Activated effector memory CD4-positive, alpha-beta T cell treated with anti-CD3 and anti-CD28 coated beads, Interleukin-2, amount 50 U/mL, for 16 hours (primary cell): Measurements from ENCODE around the gene IDH3B.
"Not testable (repeated sequence)": the region's sequence is repeated elsewhere in the genome, so short reads cannot be mapped to it uniquely, and the experiment has no call there.

Experiments used
- DNase-seq: peaks from one replicate; pipeline ENCODE4 v3.0.0-alpha.2; 2020

The IDH3B gene

DNA sequence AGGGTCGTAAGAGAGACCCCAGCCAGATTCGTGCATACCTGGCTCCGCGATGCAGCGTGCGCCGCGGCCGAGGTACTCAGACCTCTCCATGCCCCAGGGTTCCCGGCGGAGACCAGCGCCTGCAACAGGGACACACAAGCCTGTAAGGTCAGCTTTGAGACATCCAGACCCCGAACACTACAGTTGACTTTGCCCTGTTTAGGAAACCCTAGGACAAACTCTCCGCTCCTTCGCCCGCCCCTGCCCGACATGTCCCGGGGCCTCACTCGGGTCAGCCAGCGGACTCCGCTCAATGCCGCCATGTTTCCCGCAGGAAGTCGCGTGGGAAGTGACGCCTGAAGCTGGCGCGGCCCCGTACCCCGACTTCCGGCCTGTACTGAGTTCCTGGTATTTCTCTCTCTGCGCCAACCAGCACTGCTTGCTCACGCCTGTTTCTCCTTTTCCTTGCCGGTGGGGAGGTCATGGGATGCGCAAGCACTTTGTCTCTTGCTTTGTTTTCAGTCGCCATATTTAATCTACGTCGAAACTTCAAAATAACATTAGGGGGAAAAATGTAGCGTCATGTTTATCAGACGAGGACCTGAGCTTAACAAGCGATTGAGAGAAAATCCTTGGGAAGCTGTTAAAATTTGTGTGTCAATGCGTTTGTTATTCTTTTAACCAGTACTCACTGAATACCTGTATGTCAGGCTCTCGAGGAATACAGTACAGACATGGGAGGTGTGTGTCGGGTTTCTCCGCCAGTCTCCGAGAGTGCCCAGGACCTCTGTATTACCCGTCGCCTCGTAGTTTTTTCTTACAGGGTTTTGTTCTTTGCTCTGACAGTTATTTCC is at the start of gene IDH3B:
TSS of gene IDH3B (minus strand) at position 330 of the 833 bp plus-strand sequence. CDS start at position 302, 28 bp downstream.
- DNase-seq = peak; percentile 98

DNA sequence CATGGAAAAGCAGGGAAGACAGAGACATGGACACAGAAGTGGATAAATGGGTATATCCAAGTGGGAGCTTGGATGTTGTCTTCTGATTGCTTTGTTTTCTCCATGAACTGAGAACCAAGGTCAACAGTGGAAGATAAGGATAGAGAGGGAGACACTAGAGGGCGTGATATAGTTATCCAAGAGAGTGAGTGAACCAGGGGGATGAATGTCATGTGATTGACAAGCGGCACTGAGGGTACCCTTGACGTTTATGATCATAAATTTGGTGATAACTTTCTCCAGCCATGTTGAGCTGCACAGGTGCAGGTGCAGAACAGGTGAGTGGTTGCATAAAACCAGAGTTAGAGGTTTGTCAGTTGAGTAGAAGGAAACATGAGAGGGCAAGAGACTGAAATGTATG is 49.3 kb upstream of the IDH3B start:
- no peak for DNase-seq

DNA sequence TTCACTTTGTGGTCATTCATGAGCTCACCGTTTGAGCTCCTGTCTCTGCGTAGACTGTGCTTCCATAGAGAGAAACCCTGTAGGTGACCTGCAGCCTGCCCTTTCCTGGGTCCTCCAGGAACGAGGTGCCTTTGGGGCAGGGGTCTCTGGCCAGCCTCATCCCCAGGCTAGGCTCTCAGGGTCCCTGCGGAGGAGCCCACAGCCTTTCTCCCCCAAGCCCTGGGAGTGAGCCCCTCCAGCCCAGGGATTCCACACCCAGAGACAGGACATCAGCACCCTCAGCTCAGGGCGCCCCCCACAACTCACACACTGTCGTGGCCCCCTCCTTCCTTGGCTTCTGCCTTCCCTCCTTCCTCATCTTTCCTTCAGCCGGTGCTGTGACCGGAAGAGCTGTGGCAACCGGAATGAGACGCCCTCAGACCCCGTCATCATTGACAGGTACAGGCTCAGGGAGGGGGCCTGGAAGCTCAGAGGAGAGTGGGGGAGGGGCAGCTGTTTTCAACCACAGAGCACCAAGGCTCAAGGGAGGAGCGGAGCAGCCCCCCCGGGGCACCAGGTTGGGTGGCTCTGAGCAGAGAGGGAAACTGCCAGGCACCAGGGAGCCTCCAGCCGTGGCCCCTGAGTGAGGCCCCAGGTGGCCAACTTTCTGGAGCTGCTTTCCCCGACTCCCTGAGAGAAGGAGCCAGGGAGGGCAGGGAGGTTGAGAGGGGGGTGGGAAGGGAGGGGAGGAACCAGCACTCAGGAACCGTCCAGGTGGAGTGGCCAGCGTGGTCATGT is 45.4 kb upstream of the IDH3B start:
- peak; percentile 42 for DNase-seq

DNA sequence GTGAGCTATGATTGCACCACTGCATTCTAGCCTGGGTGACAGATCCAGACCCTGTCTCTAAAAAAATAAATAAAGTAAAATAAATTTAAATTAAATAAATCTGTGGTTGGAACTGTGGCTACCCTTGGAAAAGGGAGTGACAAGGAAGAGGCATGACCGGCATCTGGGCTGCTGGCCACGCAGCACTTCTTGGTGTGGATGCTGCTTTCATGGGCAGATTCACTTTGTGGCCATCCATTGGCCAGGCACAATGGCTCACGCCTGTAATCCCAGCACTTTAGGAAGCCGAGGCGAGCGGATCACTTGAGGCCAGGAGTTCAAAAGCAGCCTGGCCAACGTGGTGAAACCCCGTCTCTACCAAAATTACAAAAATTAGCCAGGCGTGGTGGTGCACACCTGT is 44.6 kb upstream of the IDH3B start:
- DNase-seq = peak; percentile 12

DNA sequence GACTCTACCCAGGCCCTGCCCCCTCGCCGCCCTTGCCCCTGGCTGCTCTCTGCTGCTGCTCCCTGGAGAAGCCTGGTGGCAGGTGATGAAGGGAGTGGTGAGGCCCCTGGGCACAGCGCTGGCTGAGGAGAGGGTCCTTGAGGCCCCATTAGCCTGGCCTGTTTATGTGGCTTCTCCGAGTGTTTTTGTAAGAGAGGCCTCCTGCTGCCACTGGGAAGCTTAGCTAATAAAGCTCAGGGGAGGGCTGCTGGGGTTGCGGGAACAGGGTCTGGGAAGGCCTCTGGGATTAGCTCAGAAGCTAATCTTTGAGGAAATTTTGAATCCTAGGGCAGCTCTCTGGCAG is 44.0 kb upstream of the IDH3B start:
- peak; percentile 46 for DNase-seq

DNA sequence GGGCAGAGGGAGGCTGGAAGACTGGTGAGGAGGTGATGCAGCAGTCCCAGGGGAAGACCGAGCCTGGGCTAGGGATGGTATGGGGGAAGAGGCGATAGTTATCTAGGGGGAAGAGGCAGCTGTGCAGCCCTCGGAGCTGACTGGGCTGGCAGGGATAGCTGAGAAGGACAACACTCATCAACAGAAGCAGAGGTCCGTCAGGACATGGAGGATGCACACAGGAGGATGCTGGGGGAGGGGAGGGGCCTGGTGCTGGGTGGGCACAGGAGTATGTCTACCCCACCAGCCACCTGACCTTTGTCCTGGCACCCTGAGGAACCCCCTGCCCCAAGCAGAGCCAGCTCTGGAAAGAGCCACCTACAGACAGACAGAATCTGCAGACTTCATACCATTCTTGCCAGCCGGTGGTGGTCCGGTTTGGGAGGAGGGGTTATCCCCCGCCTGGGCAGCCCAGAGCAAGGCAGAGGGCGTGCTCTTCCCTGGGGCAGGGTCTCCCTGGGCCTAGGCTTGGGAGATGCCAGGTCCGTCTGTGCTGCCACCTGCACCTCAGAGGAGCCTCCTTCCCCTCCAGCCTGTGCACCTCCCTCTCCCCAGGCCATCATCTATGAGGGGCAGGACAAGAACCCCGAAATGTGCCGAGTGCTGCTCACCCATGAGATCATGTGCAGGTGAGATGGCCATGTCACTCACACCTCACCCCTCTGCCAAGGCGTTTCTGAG is 43.5 kb upstream of the IDH3B start:
- DNase-seq = peak; percentile 58

DNA sequence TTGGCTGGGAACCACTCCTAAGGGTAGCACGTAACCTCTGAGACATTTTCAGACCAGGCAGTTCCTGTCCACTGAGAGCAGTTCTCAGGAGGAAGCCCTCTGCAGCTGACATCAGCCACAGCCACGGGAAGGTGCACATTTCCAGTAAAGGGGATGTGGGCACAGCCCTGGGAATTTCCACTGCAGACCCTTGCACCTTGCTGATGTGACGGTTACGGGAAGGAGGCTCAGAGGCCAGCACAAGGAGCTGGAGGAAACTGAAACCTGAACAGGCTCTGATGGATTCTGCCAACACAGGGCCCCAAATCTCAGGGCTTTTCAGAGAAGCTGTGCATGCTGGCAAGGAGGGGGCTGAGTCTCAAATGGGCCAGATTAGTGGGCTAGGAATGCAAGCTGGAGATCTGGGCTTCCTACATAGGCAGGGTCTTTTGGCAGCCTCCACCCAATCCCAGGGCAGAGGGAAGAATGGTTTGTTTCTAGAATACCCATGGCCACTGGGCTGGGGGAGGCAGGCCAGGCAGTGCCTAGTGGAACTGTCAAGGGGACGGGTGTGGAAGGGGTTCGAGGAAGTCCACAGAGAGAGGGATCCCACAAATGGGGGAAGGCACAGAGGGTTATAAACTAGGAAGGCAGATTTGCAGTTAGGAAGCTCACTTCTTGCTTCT is 42.8 kb upstream of the IDH3B start:
- DNase-seq = peak; percentile 49

DNA sequence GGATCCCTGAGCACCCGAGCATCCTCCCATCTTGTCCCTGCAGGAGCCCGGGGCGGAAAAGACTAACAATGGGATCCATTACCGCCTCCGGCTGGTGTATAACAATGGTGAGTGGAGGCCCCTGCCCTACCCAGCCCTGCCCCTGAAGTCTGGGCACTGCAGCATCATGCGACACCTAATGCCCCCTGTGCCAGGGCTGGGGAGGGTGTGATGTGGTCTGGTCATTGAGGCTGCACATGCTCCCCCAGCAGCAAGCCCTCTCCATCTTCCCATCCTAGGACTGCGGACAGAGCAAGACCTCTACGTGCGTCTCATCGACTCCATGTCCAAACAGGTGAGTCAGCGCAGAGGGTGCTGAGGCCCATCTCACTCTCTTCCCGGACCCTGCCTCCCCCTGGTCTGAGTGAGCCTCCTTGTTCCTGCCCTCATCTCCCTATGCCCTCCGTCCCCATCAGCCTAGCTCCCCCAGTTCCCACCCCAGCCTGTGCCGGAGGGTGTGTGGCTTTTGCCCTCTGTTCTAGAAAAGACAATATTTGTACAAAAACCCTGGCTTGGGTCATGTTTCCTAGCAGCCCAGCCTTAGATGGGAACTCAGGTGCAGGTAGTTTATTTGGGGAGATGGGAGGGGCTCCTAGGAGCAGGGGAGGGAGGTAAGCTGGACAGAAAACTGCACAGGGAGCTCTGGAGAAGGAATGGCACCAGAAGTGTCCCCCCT is 42.1 kb upstream of the IDH3B start:
- peak; percentile 60 for DNase-seq

DNA sequence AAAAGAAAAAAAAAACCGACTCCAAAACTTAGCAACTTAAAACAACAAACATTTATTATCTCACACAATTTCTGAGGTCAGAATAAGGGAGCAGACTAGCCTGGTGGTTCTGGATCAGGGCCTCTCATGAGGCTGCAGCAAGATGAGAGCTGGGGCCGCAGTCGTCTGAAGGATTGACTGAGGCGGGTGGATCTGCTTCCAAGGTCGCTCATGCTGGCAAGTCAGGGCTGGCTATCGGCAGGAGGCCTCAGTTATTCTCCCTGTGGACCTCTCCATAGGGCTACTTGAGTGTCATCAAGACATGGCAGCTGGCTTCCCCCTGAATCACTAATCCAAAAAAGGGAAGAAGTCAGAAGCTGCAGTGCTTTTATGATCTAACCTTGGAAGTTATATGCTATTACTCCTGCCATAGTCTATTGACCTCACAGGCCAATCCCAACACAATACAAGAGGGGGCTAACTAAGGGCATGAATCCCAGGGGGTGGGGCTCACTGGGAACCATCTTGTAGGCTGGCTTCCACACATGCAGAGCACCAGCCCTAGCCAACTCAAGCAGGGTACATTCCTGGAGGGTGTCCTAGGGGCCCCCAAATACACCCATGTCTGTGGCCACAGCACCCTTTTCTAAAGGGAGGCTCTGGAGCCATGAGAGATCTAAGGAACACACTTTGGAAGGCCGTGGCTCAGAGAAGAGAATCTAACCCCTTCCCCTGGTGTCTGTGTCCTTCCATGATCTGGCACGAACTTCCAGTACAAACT is 39.9 kb upstream of the IDH3B start:
- DNase-seq = no peak

DNA sequence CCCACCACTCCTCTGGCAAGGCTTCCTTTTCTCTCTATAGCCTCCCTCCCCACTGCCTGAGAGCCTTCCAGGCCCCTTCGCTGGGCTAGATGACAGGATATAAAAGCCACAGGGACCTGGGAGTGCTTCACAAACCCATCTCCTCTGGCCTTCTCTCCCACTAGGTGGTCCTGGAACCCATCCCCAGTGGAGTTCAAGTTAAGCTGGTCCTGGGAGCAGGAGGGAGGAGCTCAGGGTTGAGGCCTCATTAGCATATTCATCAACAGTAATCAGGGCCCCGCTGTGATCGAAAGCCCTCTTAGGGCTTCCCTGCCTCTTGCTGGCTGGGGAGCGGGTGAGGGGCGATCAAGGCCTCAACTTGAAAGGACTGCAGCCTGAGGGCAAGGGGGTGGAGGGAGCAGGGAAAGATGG is 37.7 kb upstream of the IDH3B start:
- DNase-seq = no peak

DNA sequence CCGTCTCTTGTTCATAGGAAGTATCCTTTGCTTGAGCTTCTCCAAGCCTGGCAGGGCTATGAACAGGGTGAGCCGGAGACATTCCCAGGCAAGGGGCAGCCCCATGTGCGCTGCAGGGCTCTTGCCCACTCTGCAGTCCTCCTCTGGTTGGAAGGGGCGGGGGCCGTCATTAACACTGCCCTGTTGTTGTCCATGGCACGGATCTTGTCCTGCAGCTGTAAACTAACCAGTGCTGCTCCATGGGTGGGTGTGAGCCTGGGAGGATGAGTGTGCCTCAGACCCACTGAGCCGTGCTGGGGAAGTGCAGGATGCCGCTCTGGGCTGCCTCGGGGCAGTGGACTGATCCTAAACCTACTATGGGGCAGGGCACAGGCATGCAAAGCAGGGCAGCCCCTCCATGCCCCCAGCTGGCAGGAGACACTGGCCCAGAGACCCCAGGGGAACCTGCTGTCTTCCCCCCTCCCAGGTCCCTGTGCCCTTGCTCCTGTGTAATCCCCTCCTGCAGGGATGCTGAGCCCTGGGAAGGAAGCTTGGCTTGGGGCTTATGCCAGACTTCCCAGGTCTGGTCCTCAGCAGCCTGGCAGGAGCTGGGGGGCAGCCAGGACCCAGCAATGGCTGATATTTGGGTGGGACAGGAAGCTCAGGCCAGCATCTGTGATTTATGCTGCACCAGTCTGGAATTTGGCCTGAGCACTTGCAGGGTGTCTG is 37.1 kb upstream of the IDH3B start:
- no peak for DNase-seq

DNA sequence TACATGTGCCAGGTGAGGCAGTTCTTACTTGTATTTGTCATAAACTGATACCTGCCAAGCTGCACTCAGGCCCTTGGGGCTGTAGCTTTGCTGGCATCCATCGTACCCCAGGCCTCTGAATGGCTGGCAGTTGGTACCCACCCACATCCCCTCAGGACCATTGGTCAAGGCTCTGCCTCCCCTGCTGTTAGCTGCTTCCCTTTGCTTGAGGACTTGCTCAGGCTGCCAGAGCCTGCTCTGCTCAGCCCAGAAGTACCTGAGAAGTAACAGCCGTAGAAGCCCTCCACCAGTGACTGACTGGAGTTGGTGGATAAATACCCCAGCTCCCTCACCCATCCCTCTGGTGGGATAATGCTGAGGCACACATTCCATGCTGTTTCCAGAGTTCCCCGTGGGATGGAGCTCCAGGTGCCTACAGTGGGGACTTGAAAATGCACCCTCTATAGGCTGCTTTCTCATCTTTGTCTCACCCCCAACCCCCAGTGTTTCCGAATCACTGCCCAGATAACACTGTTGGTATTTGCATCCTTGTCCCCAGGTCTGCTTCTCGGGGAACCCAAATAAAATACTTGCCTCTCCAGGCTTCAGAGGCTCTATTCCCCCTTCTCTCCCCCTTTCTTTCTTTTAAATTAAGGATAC is 35.9 kb upstream of the IDH3B start:
- no peak for DNase-seq

DNA sequence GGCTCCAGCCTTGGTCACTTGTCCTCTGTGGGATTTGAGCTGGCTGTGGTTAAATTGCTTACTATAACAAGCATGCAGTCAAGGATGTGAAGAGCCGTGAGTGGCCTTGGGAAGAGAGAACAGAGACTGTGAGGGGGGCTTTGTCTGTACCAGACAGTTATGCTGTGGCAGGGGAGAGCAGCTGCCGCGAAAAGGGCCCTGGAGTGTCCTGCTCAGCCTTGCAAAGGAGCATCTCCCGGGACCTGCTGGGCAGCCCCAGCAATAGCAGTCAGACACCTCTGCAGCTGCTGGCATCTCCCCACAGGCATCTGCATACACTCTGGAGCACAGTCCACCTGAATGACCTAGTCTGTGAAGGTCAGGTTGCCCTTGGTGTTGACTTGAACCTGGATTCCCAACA is 34.9 kb upstream of the IDH3B start:
- no peak for DNase-seq

DNA sequence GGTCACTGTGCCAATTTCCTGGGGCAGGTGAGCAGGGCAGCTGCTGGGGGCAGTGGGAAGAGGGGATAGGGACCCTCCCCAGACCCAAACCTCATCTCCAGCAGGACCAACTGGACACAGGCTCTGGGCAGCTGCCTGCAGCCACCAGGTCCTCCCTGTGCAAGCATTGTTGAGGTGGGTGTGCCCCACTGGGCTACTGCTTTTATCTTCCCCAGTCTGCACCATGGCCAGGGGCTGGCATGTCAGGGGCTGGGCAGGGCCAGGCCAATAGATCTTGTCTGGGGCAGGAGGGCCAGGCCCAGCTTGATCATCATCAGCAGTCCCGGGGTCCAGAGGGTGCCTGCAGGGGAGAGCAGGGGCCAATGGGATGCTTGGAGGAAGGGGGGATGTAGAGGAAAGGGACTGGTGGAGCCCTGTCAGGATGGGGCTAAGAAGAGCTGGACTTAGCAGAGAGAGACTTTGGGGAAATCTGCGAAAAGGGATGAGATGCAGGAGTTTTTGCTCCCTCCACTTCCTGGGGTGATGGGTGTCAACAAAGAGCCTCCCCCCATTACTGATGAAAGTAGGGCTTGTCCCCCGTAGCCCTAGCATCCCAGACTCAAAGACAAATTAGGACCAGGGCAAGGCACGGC is 34.3 kb upstream of the IDH3B start:
- DNase-seq = no peak

DNA sequence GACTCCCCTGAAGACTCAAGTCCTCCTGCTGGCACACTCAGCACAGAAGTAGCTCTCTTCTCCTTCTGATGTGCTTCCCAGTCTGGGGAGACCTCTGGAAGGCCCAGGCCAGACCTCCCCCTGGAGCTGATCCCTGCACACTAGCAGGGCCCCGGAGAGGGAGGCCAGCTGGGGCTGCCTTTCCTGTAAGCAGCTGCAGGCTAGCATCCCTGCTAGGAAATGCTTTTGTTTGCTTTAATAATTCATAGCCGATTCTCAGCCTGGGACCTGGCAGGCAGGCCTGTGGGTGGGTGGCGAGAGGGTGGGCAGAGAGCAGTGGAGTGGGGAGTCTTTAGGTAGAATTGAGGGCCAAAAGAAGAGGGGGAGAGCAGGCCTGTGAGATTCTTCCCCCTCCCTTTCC is 33.8 kb upstream of the IDH3B start:
- DNase-seq = no peak

DNA sequence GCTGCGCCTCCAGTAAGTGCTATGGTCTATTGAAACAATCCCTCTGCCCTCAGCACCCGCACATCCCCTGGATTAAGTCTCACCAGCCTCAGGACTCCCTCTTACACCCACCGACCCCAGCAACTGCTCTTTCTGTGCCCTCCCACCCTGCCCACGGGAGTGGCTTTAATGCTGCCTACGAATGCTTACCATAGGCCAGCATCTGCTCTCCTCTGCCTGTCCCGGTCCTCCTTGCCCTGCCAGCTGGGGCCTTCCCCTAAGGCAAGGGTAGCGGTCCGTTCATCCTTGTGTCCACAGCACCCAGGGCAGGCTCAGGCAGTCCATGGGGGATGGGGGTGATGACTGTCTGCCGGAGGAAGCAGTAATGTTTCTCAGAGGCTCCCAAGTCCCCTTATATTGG is 32.6 kb upstream of the IDH3B start:
- no peak for DNase-seq

DNA sequence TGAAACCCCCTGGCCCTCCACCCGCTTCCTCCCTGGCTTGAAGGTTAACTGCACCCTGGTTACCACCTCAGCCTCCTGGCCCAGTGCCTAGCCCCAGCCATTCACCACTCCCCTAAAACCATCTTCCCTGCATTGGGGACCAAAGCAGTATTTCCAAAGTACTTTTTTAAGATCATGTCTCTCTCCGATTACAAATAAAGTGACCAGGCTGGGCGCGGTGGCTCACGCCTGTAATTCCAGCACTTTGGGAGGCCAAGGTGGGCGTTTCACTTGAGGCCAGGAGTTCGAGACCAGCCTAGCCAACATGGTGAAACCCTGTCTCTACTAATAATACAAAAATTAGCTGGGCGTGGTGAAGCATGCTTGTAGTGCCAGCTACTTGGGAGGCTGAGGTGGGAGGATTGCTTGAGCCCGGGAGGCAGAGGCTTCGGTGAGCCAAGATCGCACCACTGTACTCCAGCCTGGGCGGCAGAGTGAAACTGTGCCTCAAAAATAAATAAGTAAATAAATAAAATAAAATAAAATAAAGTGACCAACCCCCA is 32.0 kb upstream of the IDH3B start:
- not testable (repeated sequence) for DNase-seq

DNA sequence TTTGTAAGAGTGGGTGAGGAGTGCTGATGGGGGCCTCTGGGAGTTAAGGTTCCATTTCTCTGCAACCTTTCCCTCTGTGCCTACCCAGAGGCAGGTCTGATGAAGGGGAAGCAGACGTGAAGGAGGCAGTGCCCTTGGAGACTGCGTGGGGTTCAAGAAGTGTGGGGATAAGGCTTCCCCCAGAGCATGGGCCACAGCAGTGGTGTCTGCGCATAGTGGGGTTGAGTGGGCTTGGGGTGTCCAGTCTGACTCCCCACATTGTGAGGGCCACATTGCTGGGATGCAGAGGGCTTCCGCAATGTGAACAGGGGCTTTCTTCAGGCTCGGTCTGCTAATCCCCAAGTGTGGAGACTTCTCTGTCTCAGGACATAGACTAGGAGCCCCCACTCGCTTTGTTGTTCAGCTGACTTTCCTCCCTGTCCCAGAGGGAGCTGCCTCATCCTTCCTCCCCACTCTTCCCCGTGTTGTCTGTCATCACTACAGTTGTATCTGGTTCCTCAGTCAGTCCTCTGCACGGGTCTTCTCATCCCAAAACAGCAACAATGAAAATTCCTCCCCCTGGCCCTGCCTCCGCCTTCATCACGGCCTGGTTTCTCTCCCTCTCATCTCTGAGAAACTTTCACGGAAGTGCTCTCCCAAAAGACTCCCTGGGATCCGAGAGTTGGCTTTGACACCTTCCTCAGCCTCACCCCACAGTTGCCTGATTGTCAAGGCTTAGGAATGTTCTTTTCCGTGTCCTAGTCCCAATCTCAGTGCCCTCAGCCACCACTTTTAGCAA is 31.4 kb upstream of the IDH3B start:
- no peak for DNase-seq

DNA sequence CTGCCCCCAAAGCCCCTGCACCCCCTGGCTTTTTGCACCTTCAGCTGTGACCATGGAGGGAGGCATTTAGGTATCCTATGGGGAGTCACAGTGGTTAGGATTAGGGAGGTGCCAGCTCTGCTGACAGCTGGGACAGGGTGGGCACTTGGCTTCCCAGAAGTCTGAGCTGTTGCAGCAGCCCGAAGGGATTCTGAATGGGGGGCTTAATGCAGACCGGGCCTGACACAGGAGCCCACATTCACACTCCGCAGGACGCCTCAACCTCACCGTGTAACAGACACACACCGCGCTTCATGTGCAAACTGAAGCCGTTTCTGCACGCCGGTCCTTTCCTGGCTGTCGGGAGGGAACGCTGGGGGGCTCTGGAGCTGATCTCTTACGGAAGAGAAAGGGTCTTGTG is 30.5 kb upstream of the IDH3B start:
- no peak for DNase-seq
